LNCAP (cell line): ENCODE measurements around the gene CARM1.

Source experiments
- TF ChIP-seq, protein P1 (sequence below): fragments of 450-650 bp; IDR thresholded peaks from 2 replicates; pipeline ENCODE4 v1.5.1; 2017; ENCODE audit warnings: mild to moderate bottlenecking

Gene CARM1

DNA sequence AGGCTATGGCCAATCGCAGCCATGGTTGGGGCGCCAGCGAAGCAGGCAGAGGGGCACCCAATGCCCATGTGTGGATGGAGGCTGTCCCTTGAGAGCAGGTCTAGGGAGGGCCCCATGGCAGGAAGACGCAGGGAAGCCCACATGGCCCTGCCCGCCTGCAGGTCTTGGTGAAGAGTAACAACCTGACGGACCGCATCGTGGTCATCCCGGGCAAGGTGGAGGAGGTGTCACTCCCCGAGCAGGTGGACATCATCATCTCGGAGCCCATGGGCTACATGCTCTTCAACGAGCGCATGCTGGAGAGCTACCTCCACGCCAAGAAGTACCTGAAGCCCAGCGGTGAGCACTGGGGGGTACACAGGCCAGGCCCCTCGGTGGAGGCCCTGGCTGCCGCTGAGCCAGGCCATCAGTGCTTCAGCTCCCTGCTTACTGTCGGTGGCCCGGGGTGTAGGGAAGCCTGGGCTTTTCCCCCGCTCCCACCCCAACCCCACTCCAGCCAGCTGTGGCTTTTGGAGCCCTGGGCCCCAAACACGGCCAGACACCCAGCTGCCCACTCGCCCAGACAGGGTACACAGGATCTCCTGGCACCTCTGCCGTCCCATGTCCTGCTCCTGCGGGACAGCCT lies 42.5 kb downstream of the CARM1 start:
- TF ChIP-seq, protein P1, sequence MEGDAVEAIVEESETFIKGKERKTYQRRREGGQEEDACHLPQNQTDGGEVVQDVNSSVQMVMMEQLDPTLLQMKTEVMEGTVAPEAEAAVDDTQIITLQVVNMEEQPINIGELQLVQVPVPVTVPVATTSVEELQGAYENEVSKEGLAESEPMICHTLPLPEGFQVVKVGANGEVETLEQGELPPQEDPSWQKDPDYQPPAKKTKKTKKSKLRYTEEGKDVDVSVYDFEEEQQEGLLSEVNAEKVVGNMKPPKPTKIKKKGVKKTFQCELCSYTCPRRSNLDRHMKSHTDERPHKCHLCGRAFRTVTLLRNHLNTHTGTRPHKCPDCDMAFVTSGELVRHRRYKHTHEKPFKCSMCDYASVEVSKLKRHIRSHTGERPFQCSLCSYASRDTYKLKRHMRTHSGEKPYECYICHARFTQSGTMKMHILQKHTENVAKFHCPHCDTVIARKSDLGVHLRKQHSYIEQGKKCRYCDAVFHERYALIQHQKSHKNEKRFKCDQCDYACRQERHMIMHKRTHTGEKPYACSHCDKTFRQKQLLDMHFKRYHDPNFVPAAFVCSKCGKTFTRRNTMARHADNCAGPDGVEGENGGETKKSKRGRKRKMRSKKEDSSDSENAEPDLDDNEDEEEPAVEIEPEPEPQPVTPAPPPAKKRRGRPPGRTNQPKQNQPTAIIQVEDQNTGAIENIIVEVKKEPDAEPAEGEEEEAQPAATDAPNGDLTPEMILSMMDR: no peak

DNA sequence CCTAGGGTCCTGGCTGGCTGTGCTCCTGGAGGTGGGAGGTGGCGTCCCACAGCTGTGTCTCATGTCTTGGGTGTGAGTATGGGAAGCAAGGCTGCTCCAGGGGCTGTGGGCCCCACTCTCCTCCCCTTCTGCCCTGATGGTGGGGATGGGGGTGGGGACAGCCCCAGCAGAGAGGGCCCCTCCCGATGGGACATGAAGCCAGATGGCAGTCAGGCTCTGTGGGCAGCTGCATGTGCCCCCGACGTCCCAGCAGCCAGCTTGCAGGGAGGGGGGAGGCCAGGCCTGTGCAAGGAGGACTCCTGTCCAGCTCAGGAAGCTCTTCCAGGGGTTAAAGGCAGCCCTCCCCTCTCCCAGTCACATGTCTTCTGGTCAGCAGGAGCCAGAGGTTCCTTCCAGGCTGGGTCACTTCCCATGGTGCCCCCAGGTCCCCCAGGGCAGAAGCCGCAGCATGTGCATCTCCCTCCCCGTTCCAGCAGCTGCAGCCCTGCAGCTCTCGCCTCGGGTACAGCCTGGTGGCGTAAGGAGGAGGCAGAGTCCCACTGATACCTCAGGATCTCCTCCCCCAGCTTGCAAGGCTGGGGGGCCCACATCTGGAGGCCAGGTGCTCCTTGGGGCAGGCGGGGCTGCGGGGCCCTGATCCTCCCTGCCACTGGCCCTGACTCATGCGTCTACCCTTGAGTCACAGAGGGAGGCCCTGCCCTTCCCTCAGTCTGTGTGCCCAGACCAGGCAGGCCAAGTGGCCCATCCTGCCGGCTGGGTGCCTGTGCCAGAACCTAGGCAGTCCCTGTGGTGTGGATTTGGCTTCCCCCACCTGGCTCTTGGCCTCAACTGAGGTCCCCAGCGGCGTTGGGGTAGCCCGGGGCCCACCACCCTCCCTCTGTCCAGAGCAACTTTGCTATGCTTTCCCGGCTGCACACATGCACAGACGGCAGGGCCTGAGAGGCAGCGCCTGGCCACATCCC lies 44.1 kb downstream of the CARM1 start:
- TF ChIP-seq, protein P1: no peak

DNA sequence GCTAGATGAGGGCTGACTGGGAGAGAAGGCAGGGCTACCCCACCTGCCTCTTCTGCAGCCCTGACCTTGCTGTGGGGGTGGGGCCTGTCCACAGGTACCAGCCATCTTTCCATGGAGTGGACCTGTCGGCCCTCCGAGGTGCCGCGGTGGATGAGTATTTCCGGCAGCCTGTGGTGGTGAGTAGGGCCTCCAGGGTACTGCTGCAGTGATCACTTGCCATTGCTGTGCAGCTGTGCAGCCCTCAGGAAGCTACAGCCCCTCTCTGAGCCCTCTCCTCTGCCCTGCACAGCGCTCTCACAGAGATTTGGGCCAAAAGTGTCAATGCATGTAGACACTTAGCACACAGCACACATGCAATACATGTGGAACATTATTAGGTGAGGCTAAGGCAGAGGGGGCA lies 45.2 kb downstream of the CARM1 start:
- TF ChIP-seq, protein P1: no peak

DNA sequence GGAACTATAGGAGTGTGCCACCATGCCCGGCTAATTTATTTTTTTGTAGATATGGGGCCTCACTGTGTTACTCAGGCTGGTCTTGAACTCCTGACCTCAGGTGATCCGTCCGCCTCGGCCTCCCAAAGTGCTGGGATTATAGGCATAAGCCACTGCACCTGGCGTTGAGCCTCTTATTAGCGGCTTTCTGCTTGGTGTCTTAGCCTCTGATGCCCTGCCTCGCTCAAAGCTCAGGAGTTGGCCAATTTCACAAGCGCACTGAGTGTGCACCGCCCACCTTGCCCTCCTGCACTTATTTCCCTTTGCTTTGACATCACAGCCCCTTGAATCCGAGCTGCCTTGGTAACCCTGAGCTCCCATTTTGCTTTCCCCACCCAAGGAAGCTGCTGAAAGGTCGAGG lies 47.0 kb downstream of the CARM1 start:
- TF ChIP-seq, protein P1: no peak

DNA sequence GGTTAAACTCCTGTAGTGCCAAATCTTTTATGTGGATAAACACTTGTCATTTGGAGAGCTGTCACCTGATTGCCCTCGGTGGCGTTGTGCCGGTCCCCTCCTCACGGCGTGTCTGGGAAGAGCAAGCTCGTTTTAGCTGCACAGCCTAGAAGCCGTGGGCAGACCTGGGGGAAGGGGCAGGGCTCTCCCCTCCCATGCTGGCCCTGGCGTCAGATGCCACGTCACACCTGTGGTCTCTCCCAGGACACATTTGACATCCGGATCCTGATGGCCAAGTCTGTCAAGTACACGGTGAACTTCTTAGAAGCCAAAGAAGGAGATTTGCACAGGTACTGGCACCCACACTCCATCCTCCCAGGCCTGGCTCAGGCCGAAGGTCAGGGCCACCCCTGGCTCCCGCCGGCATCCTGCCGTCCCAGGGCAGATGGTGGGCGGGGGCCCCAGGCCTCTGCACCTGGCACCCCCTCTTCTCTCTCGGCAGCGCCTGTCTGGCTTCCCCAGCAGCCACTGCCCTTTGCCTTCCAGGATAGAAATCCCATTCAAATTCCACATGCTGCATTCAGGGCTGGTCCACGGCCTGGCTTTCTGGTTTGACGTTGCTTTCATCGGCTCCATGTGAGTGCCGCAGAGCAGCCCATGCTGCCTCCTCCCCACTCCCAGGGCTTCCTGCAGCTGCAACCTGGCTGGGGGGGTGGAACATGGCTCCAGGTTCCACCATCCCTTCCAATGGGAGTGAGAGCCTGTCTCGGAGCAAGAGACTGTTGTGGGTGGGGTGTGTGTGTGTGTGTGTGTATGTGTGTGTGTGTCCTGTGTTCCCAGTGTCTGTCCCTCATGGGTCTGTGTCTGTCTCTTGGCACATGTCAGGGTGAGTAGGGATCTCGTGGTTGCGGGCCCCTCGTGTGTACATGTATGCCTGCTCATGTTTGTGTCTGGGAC lies 48.3 kb downstream of the CARM1 start:
- TF ChIP-seq, protein P1: no peak

DNA sequence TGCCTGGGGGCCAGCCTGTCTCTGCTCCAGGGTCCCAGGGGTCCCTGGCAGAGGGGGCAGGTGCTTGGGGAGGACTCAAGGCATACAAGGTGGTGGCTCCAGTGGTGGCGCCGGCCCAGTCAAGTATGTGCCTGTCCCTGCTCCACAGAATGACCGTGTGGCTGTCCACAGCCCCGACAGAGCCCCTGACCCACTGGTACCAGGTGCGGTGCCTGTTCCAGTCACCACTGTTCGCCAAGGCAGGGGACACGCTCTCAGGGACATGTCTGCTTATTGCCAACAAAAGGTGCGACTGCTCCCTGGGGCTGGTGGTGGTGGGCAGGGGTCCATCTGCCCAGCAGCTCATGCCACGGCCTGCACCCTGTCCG lies 48.9 kb downstream of the CARM1 start:
- TF ChIP-seq, protein P1: no peak

DNA sequence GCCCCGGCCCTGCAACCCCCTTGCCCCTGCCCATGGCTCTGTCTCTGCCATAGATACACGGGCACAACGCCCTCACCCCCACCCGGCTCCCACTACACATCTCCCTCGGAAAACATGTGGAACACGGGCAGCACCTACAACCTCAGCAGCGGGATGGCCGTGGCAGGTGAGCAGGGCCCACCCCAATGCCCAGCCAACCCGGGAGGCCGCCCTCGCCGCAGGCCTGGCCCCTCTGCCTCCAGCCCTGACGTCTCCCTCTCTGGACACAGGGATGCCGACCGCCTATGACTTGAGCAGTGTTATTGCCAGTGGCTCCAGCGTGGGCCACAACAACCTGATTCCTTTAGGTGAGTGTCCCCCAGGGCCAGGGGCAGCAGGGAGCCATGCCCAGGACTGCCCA lies 49.4 kb downstream of the CARM1 start:
- TF ChIP-seq, protein P1: no peak
